PC-9 (cell line): ENCODE measurements around the gene TEX26. TPM values are rescaled to one million over a fixed set of nuclear protein-coding genes. Genes with fewer than 3 reads are reported as not detected.

Experiments used
- BruUV-seq: library from RNA; stranded (reverse); fragments of 400-500 nt; replicated peaks from 2 replicates; lab custom pipeline; 2021; lab: Mats Ljungman, UMichigan
- CTCF ChIA-PET: fragments of 300-600 bp; sonication (Branson Sonifier 250); formaldehyde crosslinking; loops from one replicate; lab custom pipeline; 2022; ENCODE audit warnings: antibody characterized with exemption; lab: Charles Lee
- POLR2A ChIA-PET: fragments of 300-600 bp; sonication (Branson Sonifier 250); formaldehyde crosslinking; loops from one replicate; lab custom pipeline; 2022; ENCODE audit warnings: antibody characterized with exemption; ENCODE audit not compliant: unreplicated experiment; lab: Charles Lee
- DNase-seq, 2 experiments: peaks; one replicate each; pipeline versions ENCODE4 v3.0.0 to v3.0.0-alpha.2; 2015 to 2022; ENCODE audit warnings: mixed read lengths in 1 of 2
- H2AFZ ChIP-seq: fragments of 200-600 bp; sonication (generic); 2 replicates; pipeline ENCODE4 v1.8.1; 2017; ENCODE audit warnings: antibody characterized with exemption
- H3F3A ChIP-seq: fragments of 200-600 bp; sonication (generic); 2 replicates; pipeline ENCODE4 v1.8.1; 2017; ENCODE audit warnings: antibody characterized with exemption, mild to moderate bottlenecking, low read depth; ENCODE audit not compliant: insufficient read depth
- H3K27ac ChIP-seq: fragments of 200-600 bp; sonication (generic); 2 replicates; pipeline ENCODE4 v1.6.1; 2016; ENCODE audit warnings: mixed run types
- H3K27me3 ChIP-seq: fragments of 200-600 bp; sonication (generic); 2 replicates; pipeline ENCODE4 v1.6.1; 2016; ENCODE audit warnings: low read depth, mixed run types; ENCODE audit not compliant: insufficient read depth
- H3K36me3 ChIP-seq: fragments of 200-600 bp; sonication (generic); 2 replicates; pipeline ENCODE4 v1.6.1; 2016; ENCODE audit warnings: low read depth, mixed run types
- H3K4me1 ChIP-seq: fragments of 200-600 bp; sonication (generic); replicated peaks from 2 replicates; pipeline ENCODE4 v1.6.1; 2016; ENCODE audit warnings: mixed run types; ENCODE audit not compliant: insufficient read depth
- H3K4me2 ChIP-seq: fragments of 200-600 bp; sonication (generic); 2 replicates; pipeline ENCODE4 v1.6.1; 2017; ENCODE audit warnings: mixed run types
- H3K4me3 ChIP-seq: fragments of 200-600 bp; sonication (generic); 2 replicates; pipeline ENCODE4 v1.6.1; 2016; ENCODE audit warnings: mixed run types
- H3K79me2 ChIP-seq: fragments of 200-600 bp; sonication (generic); 2 replicates; pipeline ENCODE4 v1.6.1; 2017; ENCODE audit warnings: low read depth, mixed run types
- H3K9me2 ChIP-seq: fragments of 200-600 bp; sonication (generic); 2 replicates; pipeline ENCODE4 v1.8.1; 2017; ENCODE audit warnings: mild to moderate bottlenecking; ENCODE audit not compliant: insufficient read depth
- H3K9me3 ChIP-seq: fragments of 200-600 bp; sonication (generic); 2 replicates; pipeline ENCODE4 v1.8.1; 2016; ENCODE audit warnings: low read depth; ENCODE audit not compliant: insufficient read depth
- H4K20me1 ChIP-seq: fragments of 200-600 bp; sonication (generic); 2 replicates; pipeline ENCODE4 v1.8.1; 2017; ENCODE audit not compliant: insufficient read depth
- EZH2 ChIP-seq: fragments of 200-600 bp; sonication (generic); IDR thresholded peaks from 2 replicates; pipeline ENCODE4 v1.8.0; 2017; ENCODE audit warnings: antibody characterized with exemption, low read depth
- intact Hi-C: fragments of 100-400 bp; cut with micrococcal nuclease; formaldehyde crosslinking; loops from one replicate; pipeline ENCODE4 v1.10.0; 2022; ENCODE audit not compliant: unreplicated experiment
- total RNA-seq: library from RNA; stranded (reverse); gene quantifications from 2 replicates; pipeline ENCODE4 v1.2.3, GENCODE V29; 2021
- TF ChIP-seq, protein P1 (sequence below): fragments of 200-600 bp; sonication (generic); conservative IDR thresholded peaks from 2 replicates; pipeline ENCODE4 v1.6.1; 2017; ENCODE audit warnings: mixed run types, antibody characterized with exemption, mild to moderate bottlenecking, moderate library complexity

Gene TEX26
- total RNA-seq, 1 experiment from 2014 or later: not detected

DNA sequence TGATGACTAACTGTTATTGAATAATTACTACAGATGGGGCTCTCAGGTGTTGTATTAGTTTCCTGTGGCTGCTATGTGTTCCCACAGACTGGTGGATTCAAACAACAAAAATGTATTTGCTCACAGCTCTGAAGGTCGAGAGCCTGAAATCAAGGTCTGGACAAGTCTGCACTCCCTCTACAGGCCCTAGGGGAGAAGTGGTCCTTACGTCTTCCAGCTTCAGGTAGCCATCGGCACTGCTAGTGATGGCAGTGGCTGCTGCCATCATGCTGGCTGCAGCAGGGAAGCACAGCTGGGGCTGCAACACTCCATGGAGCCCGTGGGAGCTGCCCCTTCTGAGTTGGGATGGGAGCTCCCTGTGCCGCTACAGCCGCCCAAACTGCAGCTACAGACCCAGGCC, 1.9 kb downstream of the TEX26 start:
- ChIA-PET CTCF (no interaction called here), POLR2A (no interaction called here)
- H2AFZ ChIP-seq: no peak overlapping the region
- intact Hi-C loops: no loop called here
- no peaks in the 10 kb centered on the region for H3F3A ChIP-seq
- H3K27me3 ChIP-seq: peaks cover 44% of the 10 kb centered on the region
- no peak for TF ChIP-seq EZH2
- TF ChIP-seq, protein P1, sequence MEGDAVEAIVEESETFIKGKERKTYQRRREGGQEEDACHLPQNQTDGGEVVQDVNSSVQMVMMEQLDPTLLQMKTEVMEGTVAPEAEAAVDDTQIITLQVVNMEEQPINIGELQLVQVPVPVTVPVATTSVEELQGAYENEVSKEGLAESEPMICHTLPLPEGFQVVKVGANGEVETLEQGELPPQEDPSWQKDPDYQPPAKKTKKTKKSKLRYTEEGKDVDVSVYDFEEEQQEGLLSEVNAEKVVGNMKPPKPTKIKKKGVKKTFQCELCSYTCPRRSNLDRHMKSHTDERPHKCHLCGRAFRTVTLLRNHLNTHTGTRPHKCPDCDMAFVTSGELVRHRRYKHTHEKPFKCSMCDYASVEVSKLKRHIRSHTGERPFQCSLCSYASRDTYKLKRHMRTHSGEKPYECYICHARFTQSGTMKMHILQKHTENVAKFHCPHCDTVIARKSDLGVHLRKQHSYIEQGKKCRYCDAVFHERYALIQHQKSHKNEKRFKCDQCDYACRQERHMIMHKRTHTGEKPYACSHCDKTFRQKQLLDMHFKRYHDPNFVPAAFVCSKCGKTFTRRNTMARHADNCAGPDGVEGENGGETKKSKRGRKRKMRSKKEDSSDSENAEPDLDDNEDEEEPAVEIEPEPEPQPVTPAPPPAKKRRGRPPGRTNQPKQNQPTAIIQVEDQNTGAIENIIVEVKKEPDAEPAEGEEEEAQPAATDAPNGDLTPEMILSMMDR: no peak
- H3K4me2 ChIP-seq: no peak overlapping the region
- no peaks in the 10 kb centered on the region for H3K79me2 ChIP-seq
- H3K36me3 ChIP-seq: no peaks in the 10 kb centered on the region
- H4K20me1 ChIP-seq: no peaks in the 10 kb centered on the region
- H3K9me2 ChIP-seq: no peaks in the 10 kb centered on the region
- no peak for DNase-seq
- no peaks in the 10 kb centered on the region for H3K9me3 ChIP-seq
- no peak overlapping the region for H3K4me3 ChIP-seq
- H3K4me1 ChIP-seq: no peaks in the 10 kb centered on the region
- BruUV-seq: no TSS peak
- no peak overlapping the region for H3K27ac ChIP-seq

DNA sequence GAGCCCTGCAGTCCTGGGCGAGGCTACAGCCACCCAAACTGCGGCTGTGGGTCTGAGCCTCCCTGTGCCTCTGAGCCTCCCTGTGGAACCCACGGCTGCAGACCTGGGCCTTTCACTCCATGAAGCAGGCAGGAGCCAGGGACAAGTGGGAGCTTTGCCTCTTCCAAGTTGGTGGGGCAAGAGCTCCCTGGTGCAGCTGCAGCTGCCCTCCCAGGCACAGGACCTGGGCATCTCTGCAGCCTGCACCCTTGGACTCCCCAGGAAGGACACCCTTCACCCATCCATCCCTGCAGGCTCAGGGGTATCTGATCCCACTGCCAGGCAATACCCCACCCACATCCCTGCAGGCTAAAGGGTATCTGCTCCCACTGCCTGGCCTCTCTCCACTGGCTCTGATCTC, 2.3 kb downstream of the TEX26 start:
- no peak for DNase-seq
- CTCF ChIA-PET: no interaction called here
- POLR2A ChIA-PET: no interaction called here

DNA sequence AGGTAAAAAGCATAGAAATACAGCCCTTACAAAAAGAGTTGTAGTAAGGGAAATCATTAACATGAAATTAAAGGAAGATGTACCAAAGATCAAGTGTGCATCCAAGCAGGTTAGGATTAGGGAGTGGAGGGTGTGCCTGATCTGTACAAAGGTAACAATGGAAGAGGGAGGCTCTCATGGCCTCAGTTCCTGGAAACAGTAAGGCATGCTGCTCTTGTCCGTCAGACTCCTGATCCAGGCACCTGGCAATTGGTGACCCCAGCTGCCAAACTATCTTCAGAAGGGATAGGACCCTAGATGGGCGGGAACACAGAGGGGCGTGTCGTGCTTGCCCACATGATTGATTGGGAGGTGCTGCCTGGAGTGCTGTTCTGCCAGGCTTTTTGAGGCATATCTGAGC, 4.5 kb downstream of the TEX26 start:
- ChIA-PET CTCF (no interaction called here), POLR2A (no interaction called here)
- BruUV-seq: no TSS peak
- TF ChIP-seq EZH2: no peak
- TF ChIP-seq, protein P1: no peak
- Histone ChIP-seq H3K27ac (no peak overlapping the region), H3K9me2 (no peaks in the 10 kb centered on the region), H3K79me2 (no peaks in the 10 kb centered on the region), H3F3A (no peaks in the 10 kb centered on the region), H3K4me1 (no peaks in the 10 kb centered on the region), H3K4me3 (no peak overlapping the region), H3K27me3 (peaks cover 42% of the 10 kb centered on the region), H2AFZ (no peak overlapping the region), H3K4me2 (no peak overlapping the region), H3K36me3 (no peaks in the 10 kb centered on the region), H3K9me3 (no peaks in the 10 kb centered on the region), H4K20me1 (no peaks in the 10 kb centered on the region)
- no peak for DNase-seq
- intact Hi-C loops: no loop called here

More for the DNA sequence above, 2.3 kb downstream of the TEX26 start:
- H3K4me3 ChIP-seq: no peak overlapping the region
- H3K9me3 ChIP-seq: no peaks in the 10 kb centered on the region
- H3F3A ChIP-seq: no peaks in the 10 kb centered on the region
- BruUV-seq: no TSS peak
- H2AFZ ChIP-seq: no peak overlapping the region
- no peaks in the 10 kb centered on the region for H4K20me1 ChIP-seq
- no peaks in the 10 kb centered on the region for H3K36me3 ChIP-seq
- no peak overlapping the region for H3K4me2 ChIP-seq
- TF ChIP-seq, protein P1: no peak
- TF ChIP-seq EZH2: no peak
- intact Hi-C loops: no loop called here
- no peaks in the 10 kb centered on the region for H3K4me1 ChIP-seq
- H3K79me2 ChIP-seq: no peaks in the 10 kb centered on the region
- no peaks in the 10 kb centered on the region for H3K9me2 ChIP-seq
- H3K27me3 ChIP-seq: peaks cover 44% of the 10 kb centered on the region
- no peak overlapping the region for H3K27ac ChIP-seq
